ENCODE data around the gene CD8B.

DNA sequence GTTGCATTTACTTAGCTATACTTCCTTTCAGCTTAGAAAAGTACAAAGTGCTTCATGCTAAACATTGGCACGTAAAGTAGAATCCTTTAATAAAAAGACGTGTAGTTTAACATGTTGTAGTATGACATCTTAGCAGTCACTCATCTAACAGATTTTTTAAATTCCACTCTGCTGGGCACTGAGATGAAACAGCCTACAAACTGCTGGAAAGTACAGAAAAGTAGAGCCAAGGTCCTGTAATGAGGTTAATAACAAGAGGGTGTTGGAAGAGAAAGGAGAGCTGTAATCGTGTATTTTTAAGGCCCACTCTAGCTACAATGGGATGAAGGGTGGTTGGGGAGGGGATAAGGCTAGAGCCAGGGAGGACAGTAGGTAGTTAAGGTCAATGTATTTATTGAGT lies 81.7 kb downstream of the CD8B start:
- no peak for TF ChIP-seq EZH2phosphoT487 (IDR thresholded peaks at IDR 0.05; ENCODE audit: insufficient read depth, low read depth)
- TF ChIP-seq EZH2 (IDR thresholded peaks at IDR 0.05; ENCODE audit: insufficient read depth, poor library complexity, severe bottlenecking) = no peak
